Measurements from ENCODE around the gene LGR4.

GRCh38 chr11:27505781-27506180 lies 33.2 kb upstream of the LGR4 start:
- no peak for TF ChIP-seq CTCF (IDR thresholded peaks at IDR 0.05)
- no peak for TF ChIP-seq POLR2A (IDR thresholded peaks at IDR 0.05)

Data from testis (tissue), 2 donors.